MCF 10A (cell line): ENCODE data around the gene HTRA3. TPM values are rescaled to one million over a fixed set of nuclear protein-coding genes. Genes with fewer than 3 reads are reported as not detected.
A peak's percentile ranks its signal among the peaks of the same experiment; 100 is the strongest.

Source experiments
- BruUV-seq: library from RNA; stranded (reverse); fragments of 400-500 nt; replicated peaks from 2 replicates; lab custom pipeline; 2021; lab: Mats Ljungman, UMichigan
- CTCF ChIA-PET: fragments of 300-600 bp; sonication (Branson Sonifier 250); formaldehyde crosslinking; extraction: SDS; loops from one replicate; lab custom pipeline; 2021; ENCODE audit warnings: antibody characterized with exemption, inconsistent platforms; lab: Yijun Ruan, JAX
- POLR2A ChIA-PET: fragments of 300-600, 350-650 bp; sonication (Branson Sonifier 250); formaldehyde crosslinking; extraction: SDS; loops from one replicate; lab custom pipeline; 2020; ENCODE audit warnings: antibody characterized with exemption, inconsistent platforms; lab: Yijun Ruan, JAX
- DNase-seq: peaks from one replicate; pipeline ENCODE4 v3.0.0-alpha.2; 2018; ENCODE audit not compliant: unreplicated experiment
- H3K27ac Mint-ChIP-seq: one replicate; pipeline ENCODE4 v1.8.0; 2022; ENCODE audit warnings: mild to moderate bottlenecking, low read depth, mixed read lengths; ENCODE audit not compliant: unreplicated experiment
- H3K27me3 Mint-ChIP-seq: one replicate; pipeline ENCODE4 v1.8.0; 2022; ENCODE audit warnings: mixed read lengths; ENCODE audit not compliant: insufficient read depth, unreplicated experiment
- H3K36me3 Mint-ChIP-seq: one replicate; pipeline ENCODE4 v1.8.0; 2022; ENCODE audit warnings: mild to moderate bottlenecking, moderate library complexity, mixed read lengths; ENCODE audit not compliant: insufficient read depth, unreplicated experiment
- H3K4me1 Mint-ChIP-seq: one replicate; pipeline ENCODE4 v1.8.0; 2022; ENCODE audit warnings: mixed read lengths; ENCODE audit not compliant: insufficient read depth, unreplicated experiment
- H3K4me3 Mint-ChIP-seq: one replicate; pipeline ENCODE4 v1.8.0; 2022; ENCODE audit warnings: mild to moderate bottlenecking, moderate library complexity, mixed read lengths; ENCODE audit not compliant: unreplicated experiment
- H3K9me3 Mint-ChIP-seq: one replicate; pipeline ENCODE4 v1.8.0; 2022; ENCODE audit warnings: mixed read lengths; ENCODE audit not compliant: unreplicated experiment
- CTCF ChIP-seq: fragments of 200-600 bp; IDR thresholded peaks from one replicate; pipeline ENCODE4 v1.8.0; 2022; ENCODE audit warnings: antibody characterized with exemption, mild to moderate bottlenecking; ENCODE audit not compliant: unreplicated experiment
- intact Hi-C: fragments of 100-400 bp; cut with micrococcal nuclease; formaldehyde crosslinking; loops from 2 replicates; pipeline ENCODE4 v1.14.1; 2022
- total RNA-seq: library from RNA; stranded (reverse); gene quantifications from 2 replicates; pipeline ENCODE4 v1.2.3, GENCODE V29; 2022

The HTRA3 gene
- total RNA-seq, 1 experiment from 2014 or later, result not detected

GRCh38 chr4:8266088-8266487, 3.5 kb upstream of the HTRA3 start:
- intact Hi-C loops, result no loop called here
- ChIA-PET POLR2A (no interaction called here), CTCF (interaction anchor here (0.6 to 4.0 kb wide), 17 partner anchors 8 to 246 kb away, joined by 3 to 29 read pairs (median 5); no protein-coding TSS in a partner anchor)
- Mint-ChIP-seq H3K4me3 (no peak overlapping the region), H3K27ac (no peak overlapping the region), H3K27me3 (peaks cover 23% of the 10 kb centered on the region), H3K4me1 (no peaks in the 10 kb centered on the region), H3K36me3 (no peaks in the 10 kb centered on the region), H3K9me3 (no peaks in the 10 kb centered on the region)
- BruUV-seq, result no TSS peak
- no peak for DNase-seq
- no peak for TF ChIP-seq CTCF

GRCh38 chr4:8266508-8266907, 3.0 kb upstream of the HTRA3 start:
- ChIA-PET POLR2A (interaction anchor here (0.8 kb wide), 1 partner anchor 174 kb away, joined by 3 read pairs; the partner anchor contains the start of genes ACOX3 and TRMT44), CTCF (interaction anchor here (0.5 to 4.0 kb wide), 24 partner anchors 9 to 651 kb away, joined by 3 to 29 read pairs (median 4); no protein-coding TSS in a partner anchor)

GRCh38 chr4:8267077-8267476, 2.5 kb upstream of the HTRA3 start:
- no peaks in the 10 kb centered on the region for H3K36me3 Mint-ChIP-seq
- peaks cover 32% of the 10 kb centered on the region for H3K27me3 Mint-ChIP-seq
- POLR2A ChIA-PET, result interaction anchor here (0.8 to 1.0 kb wide), 2 partner anchors 108 to 173 kb away, joined by 3 read pairs; partner anchors contain the start of genes ACOX3 and TRMT44

More at GRCh38 chr4:8266508-8266907, 3.0 kb upstream of the HTRA3 start:
- H3K27me3 Mint-ChIP-seq, result peaks cover 27% of the 10 kb centered on the region
- no peaks in the 10 kb centered on the region for H3K4me1 Mint-ChIP-seq
- no peak for DNase-seq
- H3K9me3 Mint-ChIP-seq, result no peaks in the 10 kb centered on the region
- no TSS peak for BruUV-seq
- no peak for TF ChIP-seq CTCF
- no peak overlapping the region for H3K27ac Mint-ChIP-seq
- no peak overlapping the region for H3K4me3 Mint-ChIP-seq
- no peaks in the 10 kb centered on the region for H3K36me3 Mint-ChIP-seq
- intact Hi-C loops, result no loop called here

More at GRCh38 chr4:8267077-8267476, 2.5 kb upstream of the HTRA3 start:
- Mint-ChIP-seq H3K4me3 (no peak overlapping the region), H3K9me3 (no peaks in the 10 kb centered on the region), H3K27ac (no peak overlapping the region), H3K4me1 (no peaks in the 10 kb centered on the region)
- DNase-seq, result peak; percentile 81
- CTCF ChIA-PET, result interaction anchor here (0.5 to 4.0 kb wide), 26 partner anchors 9 to 1926 kb away, joined by 3 to 29 read pairs (median 4); partner anchors contain the start of gene SH3TC1
- intact Hi-C loops, result loop anchor here (1.0 kb wide), 1 partner anchor 136 kb away; no protein-coding TSS in a partner anchor
- TF ChIP-seq CTCF, result peak; percentile 81
- BruUV-seq, result no TSS peak
